Right lobe of liver (tissue), 4 donors: ENCODE measurements around the gene APOM.

Source experiments
- CTCF ChIP-seq, 4 donors: fragments of 200-600 bp in 3 of 4; fragments of 450-650 bp in 1 of 4; IDR thresholded peaks; one replicate each; pipeline versions ENCODE4 v1.5.1 to v1.8.0; 2016 to 2022; ENCODE audit warnings: antibody characterized with exemption in 4 of 4, mild to moderate bottlenecking in 2 of 4
- POLR2A ChIP-seq: fragments of 450-650 bp; IDR thresholded peaks from one replicate; pipeline ENCODE4 v1.6.1; 2017; ENCODE audit warnings: antibody characterized with exemption, mild to moderate bottlenecking
- donor health status: DM: no; HTN: no; CAD: no.
- donor health status: DM: no; HTN: no; CAD: no.
- donor health status: DM: no; HTN: yes; CAD: no.

DNA sequence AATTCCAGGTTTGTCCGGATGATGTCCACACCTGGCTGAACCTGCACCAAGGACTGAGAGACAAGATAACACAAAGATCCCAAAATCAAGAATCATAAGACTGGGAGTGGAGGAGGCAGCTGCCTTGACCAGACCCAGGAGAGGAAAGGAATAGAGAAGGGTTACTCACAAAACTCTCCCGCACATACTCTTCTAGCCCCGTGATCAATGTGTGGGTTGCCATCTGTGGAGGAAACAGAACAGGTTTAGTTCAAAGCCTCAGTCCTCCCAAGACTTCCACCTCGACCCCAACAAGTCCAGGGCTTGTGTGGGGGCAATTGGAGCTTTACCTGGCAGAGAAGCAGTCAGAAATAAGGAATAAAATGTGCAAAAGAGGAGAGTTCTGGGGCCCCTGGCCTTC is 14.3 kb upstream of the APOM start:
- TF ChIP-seq POLR2A (no peak), CTCF (IDR thresholded peaks at IDR 0.05) (no peak)
